GM04504 (cell line): Measurements from ENCODE around the gene RARB.

Experiments
- DNase-seq: peaks from one replicate; pipeline ENCODE4 v3.0.0-alpha.2; 2012; ENCODE audit warnings: low read depth

The RARB gene

DNA sequence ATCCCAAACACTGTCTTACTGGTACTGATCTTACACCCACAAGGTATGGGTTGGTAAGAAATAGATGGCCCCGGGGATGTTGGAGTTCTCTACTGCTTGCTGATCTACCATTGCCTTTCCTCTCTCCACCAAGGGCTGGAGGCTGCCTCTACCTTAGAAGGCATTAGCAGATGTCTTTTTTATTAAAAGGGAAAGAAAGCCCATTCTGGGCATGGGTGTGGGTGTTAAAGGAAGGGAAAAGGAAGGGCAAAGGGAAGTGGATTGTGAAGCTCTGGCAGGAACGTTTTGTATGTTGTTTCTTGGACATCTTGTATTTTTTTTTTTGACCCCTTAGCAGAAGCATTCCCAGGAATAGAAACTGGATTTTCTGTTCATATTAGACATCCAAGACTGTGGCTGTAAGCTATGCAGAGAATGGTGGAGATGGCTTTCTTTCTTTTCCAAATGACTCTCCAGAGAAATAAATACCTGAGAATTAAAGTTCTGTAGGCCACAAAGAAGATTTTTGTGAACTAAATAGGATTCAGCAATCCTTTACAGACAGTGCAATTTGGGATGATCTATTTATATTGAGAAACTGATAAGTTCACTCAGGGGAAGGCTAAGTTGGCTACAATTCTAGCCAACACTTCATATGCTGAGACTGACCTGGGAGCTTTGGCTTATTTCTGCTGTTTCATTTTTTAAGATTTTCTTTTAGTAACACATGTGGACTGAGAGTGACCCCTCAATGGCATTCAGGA is 127.8 kb downstream of the RARB start:
- DNase-seq: no peak

DNA sequence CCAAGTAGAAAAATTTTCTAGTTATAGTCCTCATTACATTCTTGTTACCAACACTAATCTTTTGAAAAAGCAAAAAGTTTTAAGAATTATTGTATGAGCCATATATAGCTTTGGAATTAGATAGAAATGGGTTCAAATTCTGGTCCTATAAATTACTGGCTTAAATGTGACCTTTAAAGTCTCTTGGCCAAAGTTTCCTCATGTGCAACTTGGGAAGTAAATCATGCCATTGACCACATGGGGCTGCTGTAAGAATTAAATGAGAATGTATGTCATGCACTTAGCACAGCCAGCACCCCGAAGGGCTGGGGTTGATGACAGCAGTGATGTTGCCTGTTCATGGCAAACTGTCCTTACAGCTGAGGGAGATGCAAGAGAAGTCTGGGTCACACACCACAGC is 128.4 kb downstream of the RARB start:
- DNase-seq: no peak

DNA sequence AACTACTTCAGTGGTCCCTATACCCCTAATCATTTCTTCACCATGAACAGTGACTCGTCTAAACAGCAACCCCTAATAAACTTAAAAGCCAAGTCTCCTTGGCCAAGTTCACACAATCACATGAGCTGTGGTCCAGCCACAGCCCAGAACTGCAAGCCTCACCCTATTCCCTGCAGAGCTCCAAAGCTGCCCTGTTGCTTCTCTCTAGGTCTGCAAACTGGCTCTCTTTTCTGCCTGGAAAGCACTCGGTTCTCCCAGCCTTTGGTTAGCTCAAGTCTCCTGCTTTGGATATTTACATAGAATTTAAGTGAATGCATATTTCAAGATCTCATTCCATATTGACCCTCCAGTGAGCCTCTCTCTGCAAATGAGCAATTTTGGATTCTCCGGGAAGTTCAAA is 129.6 kb downstream of the RARB start:
- no peak for DNase-seq

DNA sequence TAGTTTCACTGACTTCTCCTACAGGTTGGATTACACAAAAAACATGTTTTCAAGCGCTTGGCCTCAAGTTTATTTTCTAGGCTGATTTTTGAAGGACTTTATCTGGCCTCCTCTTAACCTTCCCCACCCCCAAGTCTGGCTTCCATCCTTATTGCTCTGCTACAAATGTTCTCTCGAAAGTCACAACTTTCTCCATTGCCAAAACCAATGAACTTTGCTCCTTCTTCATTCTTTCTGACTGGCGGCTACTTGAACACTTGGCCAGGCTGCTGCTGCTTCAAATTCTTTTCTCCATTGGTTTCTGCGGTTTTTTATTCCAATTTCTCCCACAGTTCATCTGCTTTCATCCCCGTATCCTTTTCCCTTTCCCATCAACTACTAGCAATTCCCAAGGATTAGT is 130.1 kb downstream of the RARB start:
- DNase-seq: no peak

DNA sequence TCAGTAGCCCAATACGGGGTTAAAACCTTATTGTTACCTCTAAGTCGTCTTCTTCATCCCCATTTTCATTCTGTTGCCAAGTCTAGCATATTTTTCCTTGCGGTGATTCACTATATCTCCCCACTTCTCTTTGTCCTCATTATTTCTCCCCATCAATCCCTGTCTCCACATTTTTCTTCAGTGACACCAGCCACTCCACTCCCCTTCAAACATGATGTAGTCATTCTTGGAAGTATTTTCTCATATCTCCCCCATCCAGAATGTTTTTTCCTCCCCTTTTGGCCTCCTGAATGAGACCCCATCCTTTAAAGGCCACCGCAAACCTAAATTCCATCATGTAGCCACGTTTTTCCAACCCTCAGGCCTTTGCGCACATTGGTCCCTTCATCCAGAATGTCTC is 130.7 kb downstream of the RARB start:
- no peak for DNase-seq

DNA sequence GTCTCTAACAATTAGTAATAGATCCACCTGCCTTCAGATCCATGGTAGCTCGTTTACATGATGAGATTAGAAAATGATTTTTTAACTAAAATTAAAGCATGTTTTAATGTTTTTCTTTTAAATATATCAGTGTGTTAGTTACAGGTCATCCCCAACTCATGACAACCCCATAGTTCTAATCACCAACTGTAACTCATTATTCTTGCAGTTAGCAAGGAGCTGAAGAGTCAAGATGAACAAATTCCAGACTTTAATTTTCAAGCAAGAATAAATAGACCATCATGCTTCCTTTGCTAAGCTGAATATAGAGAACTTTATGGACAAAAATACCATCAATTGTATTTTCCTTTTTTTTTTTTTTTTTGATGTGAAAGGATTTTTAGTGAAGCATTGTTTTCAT is 135.5 kb downstream of the RARB start:
- DNase-seq: no peak

DNA sequence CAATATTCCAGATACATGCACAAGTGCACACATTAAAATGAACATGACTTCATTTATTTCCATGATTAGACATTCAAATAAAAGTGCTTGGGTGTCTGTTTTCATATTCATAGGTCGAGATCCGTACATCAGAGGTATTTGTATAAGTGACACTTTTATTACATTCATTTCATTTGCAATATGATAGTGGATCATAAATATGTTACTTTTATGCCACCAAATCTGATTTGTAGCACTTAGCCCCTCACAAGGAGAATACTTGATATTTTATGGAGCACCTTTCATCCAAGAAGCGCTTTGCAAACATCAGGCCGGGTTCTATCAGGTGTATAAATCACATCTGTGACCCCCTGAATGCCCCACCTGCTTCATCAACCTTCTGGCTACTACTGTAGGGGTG is 136.0 kb downstream of the RARB start:
- DNase-seq: no peak

DNA sequence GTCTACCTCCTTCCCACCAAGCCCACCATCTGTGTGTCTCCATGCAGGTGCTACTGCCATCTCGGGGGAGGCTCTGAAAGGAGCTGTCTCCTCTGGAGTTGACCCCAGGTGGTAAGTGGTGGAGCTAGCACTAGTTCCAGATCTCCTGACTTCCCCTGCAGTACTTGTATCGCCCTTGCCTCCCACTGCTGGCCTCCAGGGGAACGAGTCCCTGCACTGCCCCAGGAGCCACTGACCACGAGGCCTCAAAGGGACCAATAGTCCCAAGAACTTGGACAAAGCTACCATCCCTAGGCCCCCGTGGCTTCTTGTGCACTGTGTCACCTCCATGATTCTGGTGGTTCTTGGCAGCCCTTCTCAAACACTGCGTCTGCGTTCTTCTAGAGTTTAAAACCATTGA is 137.7 kb downstream of the RARB start:
- no peak for DNase-seq

DNA sequence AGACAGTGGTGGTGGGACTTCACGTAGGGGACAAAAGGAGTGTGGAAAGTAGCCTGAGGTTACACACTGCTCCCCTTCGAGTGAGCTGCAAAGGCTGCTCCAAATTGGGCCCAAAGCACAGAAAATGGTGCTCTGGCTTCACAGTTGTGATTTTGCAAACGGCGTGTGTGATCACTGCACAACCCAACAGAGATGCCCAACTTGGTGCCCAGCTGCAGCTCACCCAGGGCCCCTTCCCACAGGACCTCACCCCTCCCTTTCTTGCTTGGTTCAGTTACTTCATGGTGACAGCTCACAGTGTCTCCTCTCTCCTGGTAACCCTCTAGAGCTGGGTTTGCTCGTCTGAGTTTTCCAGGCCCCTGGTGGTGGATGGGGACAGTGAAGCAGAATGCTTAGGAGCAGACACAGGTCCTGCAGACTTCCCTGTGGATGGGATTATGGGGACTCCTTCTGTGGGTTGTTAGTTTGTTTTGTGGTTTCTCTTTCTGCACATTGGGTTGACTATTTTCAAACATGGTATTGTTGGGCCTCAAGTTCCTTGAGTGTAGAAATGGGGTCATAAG is 138.4 kb downstream of the RARB start:
- no peak for DNase-seq

DNA sequence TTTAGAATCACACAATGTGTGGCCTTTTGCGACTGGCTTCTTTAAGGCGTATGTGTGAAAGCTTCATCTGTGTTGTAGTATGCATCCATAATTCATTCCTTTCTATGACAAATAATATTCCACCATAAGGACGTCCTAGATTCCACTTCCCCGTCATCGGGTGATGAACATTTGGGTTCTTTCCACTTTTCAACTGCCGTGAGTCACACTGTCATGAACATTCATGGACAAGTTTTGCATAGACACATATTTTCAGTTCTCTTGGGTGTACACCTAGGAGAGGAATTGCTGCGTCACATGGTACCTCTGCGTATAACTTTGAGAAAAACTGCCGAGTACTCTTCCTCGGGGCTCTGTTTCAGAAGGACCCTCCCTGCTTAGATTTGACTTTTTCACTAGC is 139.3 kb downstream of the RARB start:
- DNase-seq: no peak

DNA sequence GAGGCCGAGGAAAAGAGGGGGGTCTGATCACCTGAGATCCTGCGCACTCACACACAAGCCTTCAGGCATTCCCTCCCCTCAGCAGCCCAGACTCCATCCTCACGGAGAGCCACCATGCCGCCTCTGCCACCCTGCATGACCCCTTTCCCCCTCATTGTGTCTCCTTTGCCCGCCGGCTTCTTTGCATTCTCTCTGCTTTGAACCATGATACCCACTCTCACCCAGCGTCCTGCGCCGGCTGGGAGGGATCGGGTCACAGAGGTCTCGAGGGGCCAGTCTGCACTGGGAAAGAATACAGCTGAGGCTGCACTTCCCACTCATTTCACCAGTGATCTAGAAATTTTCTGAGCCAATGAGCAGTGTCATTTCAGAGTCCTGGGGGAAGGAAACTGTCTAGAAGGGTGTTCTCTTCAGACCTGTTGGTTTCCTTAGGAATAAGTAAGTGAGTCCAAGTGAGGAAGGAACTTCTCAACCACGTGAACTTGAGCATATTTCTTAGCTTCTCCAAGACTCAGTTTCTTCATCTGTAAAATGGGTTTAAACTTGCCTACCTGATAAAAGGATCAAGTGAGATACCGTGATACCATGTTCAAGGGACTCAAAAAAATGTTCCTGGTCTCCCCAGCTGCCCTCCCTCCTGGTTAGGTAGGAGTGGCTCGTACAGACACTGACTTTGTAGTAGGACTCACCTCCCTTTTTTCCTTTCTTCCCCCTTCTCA is 139.9 kb downstream of the RARB start:
- DNase-seq: no peak

DNA sequence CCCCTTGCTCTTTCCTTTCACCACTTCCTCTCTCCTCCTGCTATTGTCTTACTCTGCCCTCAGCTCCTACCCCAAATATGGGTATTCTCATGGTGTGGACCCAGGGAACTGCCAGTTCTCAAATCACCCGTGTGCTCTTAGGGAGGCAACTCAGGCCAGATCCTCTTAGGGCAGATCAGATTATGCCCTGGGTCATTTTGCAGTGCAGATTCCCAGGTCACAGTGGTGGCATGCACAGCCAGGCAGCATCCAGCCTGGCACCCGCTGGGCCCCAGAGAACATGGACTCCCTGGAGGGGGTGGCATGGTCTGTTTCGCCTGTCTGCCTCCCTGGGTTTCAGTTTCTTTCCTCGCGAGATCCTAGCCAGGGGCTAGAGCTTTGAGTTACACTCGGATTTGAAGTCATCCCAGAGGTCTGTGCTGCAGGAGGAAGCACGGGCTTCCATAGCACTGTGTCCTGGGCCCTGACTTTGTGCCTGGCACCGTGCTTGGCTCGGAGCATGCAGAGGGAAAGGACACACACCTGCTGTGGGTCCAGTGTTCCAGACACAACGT is 140.5 kb downstream of the RARB start:
- DNase-seq: no peak

DNA sequence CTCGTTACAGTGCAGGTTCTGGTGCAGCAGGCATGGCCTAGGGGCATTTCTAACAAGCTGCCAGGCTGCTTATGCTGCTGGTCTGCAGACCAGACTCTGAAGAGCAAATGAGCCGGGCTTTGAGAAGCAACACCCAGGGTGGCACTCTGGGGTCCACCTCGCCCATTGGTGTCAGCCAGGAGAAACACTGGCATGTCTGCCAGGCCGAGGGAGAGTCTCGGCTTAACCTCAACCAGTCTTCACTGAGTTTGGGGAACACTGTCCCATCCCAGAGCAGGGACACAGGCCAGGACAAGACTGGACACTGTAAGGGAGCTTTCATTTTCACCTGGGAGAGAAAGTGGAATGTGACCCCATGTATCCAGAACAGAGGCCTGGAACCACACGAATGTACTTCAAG is 143.2 kb downstream of the RARB start:
- no peak for DNase-seq

DNA sequence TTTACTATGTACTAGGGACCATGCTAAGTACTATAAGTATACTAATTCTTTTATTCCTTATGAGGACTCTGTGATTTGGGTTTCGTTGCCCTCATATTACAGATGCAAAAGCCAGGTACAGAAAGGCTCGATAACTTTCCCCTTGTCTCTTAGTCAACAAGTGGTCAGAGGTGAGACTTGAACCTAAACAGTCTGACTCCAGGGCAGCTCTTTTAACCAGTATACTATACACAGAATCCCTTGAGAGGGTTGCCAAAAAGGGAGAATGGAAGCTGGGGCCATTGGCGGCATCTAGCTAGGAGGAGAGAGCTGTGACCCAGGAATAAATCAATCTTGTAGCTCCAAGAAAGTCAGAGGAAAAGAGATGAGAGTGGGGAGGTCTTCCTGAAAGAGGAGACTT is 144.3 kb downstream of the RARB start:
- DNase-seq: no peak

DNA sequence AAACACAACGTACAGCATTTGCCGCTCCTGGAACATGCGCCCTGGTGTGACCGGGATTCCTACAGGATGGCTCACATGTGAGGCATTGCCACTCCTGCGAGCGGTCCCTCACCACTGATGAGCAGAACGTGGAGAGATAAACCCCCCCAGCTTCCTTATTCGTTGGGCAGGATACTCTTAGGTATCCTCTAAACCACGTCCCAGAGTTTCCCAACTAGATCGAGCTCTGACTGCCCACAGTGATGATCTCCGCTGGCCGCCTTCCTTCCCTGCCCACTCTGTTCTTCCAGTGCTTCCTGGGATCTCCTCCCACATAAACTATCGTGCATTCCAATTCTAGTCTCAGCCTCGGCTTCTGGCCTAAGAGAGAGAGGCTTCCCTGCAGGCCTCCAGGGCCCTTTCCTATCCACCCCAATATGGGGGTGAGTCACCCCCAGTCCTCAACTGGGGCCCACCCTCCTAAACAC is 144.9 kb downstream of the RARB start:
- DNase-seq: no peak

DNA sequence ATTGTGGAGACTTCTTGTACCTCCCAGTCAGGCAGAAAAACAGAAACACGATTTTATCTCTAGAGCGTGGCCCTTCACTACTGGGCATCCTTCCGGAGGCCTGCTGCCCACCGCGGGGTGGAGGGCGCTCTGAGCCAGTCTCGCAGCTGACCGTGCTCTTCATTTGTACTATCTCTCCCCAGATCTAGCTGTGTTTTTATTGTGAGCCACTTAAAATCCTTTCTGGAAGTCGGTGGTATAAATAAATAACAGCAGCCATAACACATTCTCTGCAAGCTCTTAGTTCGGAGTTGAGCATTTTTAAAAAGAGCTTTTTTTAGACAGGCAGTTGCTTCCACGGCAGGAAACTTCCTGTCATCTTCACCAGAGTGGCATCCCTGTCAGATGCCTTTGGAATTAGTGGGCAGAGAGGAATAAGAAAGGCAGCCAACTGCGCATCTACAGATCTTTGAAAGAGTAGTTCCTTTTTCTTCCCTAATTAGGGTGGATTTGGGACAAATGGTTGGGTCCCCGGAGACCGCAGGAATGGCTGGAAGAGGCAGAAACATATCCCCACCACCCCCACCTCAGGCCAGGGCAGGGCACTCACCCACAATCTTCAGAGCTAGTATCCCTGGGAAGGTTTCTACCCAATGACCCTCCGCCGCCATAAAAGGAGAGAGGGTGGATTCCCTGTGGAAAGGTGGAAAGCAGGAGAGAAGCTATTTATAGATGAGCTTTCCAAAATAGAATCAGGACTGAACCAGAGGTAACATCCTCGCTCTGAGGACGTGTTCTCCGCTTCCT is 145.5 kb downstream of the RARB start:
- no peak for DNase-seq

DNA sequence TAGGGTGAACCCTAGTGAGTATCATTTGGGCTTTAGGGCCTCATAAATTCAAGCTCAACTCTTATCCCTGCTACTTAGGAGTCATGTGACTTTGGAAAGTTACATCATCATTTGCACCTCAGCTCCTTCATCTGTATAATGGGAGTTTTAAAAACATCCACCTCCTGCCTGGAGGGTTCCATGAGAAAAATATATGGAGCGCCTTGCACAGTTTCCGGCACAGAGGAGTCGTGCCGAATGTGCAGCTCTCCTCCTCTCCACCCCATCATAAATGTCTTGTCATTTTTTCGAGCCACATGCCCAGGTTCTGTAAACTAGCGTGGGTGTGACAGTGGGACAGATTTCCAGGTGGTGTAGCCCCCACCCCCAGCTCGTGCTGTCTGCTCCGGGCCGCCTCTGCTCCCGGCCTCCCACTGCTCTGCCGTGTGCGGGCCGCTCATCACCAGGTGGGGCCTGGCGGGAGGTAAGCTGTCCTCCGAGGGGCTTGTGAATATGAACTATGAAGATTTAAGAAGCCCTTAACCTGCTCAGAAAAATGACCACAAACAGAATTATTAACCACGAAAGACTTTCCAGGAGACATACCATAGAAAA is 146.2 kb downstream of the RARB start:
- no peak for DNase-seq

DNA sequence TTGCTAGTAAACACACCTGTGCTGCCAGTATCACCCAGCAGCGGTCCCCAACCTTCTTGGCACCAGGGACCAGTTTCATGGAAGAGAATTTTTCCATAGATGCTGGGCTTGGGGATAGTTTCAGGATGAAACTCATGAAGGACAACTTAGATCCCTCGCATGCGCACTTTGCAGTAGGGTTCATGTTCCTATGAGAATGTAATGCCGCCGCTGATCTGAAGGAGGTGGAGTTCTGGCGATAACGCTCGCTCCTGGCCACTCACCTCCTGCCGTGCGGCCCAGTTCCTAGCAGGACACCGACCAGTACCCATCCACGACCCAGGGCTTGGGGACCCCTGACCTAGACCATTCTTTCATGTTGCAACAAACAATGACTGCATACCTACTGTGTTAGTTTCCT is 146.9 kb downstream of the RARB start:
- no peak for DNase-seq

DNA sequence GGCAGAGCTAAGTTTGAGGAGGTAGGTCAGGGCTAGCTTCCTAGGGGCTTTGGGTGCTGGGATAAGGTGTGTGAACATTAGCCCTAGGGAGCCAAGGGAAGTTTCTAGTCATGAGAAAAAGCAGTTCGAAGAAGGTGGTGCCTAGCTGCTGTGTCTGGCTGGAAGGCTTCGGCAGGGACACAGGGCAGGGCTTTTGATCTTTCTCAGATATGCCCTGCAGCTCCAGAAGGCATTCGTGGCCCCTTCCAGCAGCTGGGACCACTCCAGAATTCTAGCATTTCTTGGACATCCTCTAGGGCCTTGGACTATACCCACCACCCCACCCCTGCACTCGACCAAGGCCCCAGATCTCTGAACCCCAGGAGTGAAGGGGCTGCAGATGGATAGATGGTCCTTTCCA is 148.1 kb downstream of the RARB start:
- no peak for DNase-seq

DNA sequence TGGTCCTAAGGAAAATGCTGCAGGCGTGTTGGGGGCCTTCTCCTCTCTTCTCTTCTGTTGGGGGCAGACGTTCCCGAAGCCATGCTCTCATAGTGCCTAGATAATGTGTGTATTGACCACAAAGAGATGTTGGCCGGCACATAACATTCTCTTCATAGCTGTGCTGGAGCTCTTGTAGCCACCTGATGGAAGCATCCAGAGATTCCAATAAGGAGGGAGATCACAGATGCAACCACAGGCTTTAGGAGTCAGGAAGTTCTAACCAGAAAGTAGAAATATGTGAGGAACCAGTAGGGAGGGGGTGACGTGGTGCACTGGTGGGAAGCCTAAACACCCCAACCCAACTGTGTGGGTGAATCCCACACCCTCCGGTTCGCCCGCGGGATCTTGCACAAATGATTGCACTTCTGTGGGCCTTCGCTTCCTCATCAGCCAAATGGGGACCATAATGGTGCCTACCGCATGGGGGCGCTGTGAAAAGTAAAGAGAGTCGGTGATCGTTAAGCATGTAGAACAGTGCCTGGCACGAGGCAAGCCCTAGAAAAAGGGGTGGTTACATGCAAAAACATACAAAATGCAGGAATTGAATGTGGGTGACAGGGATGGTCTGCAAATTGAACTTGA is 148.9 kb downstream of the RARB start:
- no peak for DNase-seq

DNA sequence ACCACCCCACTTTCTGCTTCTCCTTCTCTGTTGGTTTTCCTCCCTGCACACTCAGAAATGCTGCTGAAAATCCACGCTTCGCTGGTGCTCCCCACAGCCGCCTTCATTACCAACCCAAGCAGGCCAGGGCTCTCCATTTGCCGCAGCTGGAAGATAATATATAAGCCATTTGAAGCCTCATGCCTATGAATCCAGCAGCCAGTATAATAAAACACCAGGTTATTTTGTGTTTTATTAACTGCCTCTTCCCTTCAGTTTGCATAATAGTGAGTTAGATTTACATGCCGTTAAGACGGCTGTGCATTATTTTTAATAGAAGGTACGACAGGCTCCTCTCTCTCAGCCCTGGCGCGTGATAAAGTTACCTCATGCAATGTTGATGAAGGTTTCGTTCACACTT is 150.0 kb downstream of the RARB start:
- DNase-seq: no peak

DNA sequence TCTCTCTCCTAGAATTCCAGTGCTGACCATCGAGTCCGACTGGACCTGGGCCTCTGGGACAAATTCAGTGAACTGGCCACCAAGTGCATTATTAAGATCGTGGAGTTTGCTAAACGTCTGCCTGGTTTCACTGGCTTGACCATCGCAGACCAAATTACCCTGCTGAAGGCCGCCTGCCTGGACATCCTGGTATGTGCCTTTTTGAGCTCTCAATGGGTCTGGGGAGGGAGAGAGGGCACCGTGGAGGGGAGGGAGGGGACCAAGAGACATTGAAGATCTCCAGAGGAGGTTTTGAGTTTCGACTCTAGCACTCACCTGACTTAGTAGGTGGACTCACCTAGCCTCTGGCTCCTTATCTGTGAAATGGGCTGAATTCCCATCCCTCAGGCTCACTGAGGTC is 152.5 kb downstream of the RARB start:
- DNase-seq: no peak
